ENCODE measurements around the gene ALDH18A1. TPM values are rescaled to one million over a fixed set of nuclear protein-coding genes. Genes with fewer than 3 reads are reported as not detected.

The ALDH18A1 gene
- polyA plus RNA-seq, 1 donor (not counting 4 experiments of a cell fraction or from before 2014, with no cell fraction given): 53.4 TPM

GRCh38 chr10:95693668-95694534 lies 37.4 kb upstream of the ALDH18A1 start, which contains the start of gene TCTN3:
TSS of gene TCTN3 (minus strand) at chr10:95693927. CDS start at chr10:95693899, 28 bp downstream.
- Histone ChIP-seq H3K36me3 (ENCODE audit: control insufficient read depth in 2 of 2, extremely low read depth in 1 of 2, insufficient read depth in 2 of 2, low read length in 2 of 2) (peaks cover 0 to 12% of the 10 kb centered on the region in 2 experiments), H4K20me1 (ENCODE audit: control insufficient read depth, extremely low read depth, insufficient read depth, low read length) (no peaks in the 10 kb centered on the region), H3K4me3 (ENCODE audit: control insufficient read depth in 2 of 3, extremely low read depth in 1 of 3, insufficient read depth in 2 of 3, low read depth in 1 of 3, low read length in 3 of 3) (peak within 1 kb of the TSS; percentile 70 to 90 (median 83)), H3K9ac (ENCODE audit: control insufficient read depth, extremely low read depth, insufficient read depth, low read length) (peak within 1 kb of the TSS; percentile 94), H3K9me3 (ENCODE audit: control insufficient read depth, low read depth, low read length) (no peaks in the 10 kb centered on the region), H3K4me1 (ENCODE audit: control insufficient read depth, extremely low read depth, insufficient read depth, low read length) (peaks cover 5% of the 10 kb centered on the region), H3K9me1 (ENCODE audit: control insufficient read depth, extremely low read depth, insufficient read depth, low read length) (no peaks in the 10 kb centered on the region), H3K4me2 (ENCODE audit: control insufficient read depth, extremely low read depth, insufficient read depth, low read depth, low read length) (peak within 1 kb of the TSS; percentile 65), H2AFZ (ENCODE audit: control insufficient read depth, low read length) (peak within 1 kb of the TSS; percentile 98), H3K27ac (ENCODE audit: control insufficient read depth, insufficient read depth, low read length) (peak within 1 kb of the TSS; percentile 81), H3K27me3 (ENCODE audit: control insufficient read depth, extremely low read depth, insufficient read depth, low read length) (no peaks in the 10 kb centered on the region), H3K79me2 (ENCODE audit: control insufficient read depth, insufficient read depth, low read length) (peaks cover 28% of the 10 kb centered on the region)
- FAIRE-seq (peak; percentile 91), DNase-seq (ENCODE audit: low read depth, low spot score) (peak; percentile 98)
- peak; percentile 99 for TF ChIP-seq CTCF (optimal IDR thresholded peaks at IDR 0.05 in 1 of 3, IDR thresholded peaks at IDR 0.05 in 1 of 3, conservative IDR thresholded peaks at IDR 0.05 in 1 of 3; ENCODE audit: extremely low read depth in 1 of 3, insufficient read depth in 2 of 3, low read length in 3 of 3)
- no peak for TF ChIP-seq EZH2 (IDR thresholded peaks at IDR 0.05; ENCODE audit: low read length)
- dilution Hi-C loops (cut with MboI; ENCODE audit: extremely low pct_ligation_motif_present, low sequenced_read_pairs): no loop called here

- TF ChIP-seq CTCF (optimal IDR thresholded peaks at IDR 0.05 in 1 of 3, IDR thresholded peaks at IDR 0.05 in 1 of 3, conservative IDR thresholded peaks at IDR 0.05 in 1 of 3; ENCODE audit: extremely low read depth in 1 of 3, insufficient read depth in 2 of 3, low read length in 3 of 3): no peak
- no peak for TF ChIP-seq EZH2 (IDR thresholded peaks at IDR 0.05; ENCODE audit: low read length)
- no peak for FAIRE-seq
- H3K79me2 ChIP-seq (ENCODE audit: control insufficient read depth, insufficient read depth, low read length): peaks cover 28% of the 10 kb centered on the region
- DNase-seq (ENCODE audit: low read depth, low spot score): no peak
- no peaks in the 10 kb centered on the region for H3K27me3 ChIP-seq (ENCODE audit: control insufficient read depth, extremely low read depth, insufficient read depth, low read length)
- H3K9me1 ChIP-seq (ENCODE audit: control insufficient read depth, extremely low read depth, insufficient read depth, low read length): no peaks in the 10 kb centered on the region
- H4K20me1 ChIP-seq (ENCODE audit: control insufficient read depth, extremely low read depth, insufficient read depth, low read length): no peaks in the 10 kb centered on the region
- H3K4me3 ChIP-seq (ENCODE audit: control insufficient read depth in 2 of 3, extremely low read depth in 1 of 3, insufficient read depth in 2 of 3, low read depth in 1 of 3, low read length in 3 of 3): peak overlapping the region; percentile 70 to 90 (median 83)
- peaks cover 5% of the 10 kb centered on the region for H3K4me1 ChIP-seq (ENCODE audit: control insufficient read depth, extremely low read depth, insufficient read depth, low read length)
- H3K36me3 ChIP-seq (ENCODE audit: control insufficient read depth in 2 of 2, extremely low read depth in 1 of 2, insufficient read depth in 2 of 2, low read length in 2 of 2): peaks cover 0 to 15% of the 10 kb centered on the region in 2 experiments
- dilution Hi-C loops (cut with MboI; ENCODE audit: extremely low pct_ligation_motif_present, low sequenced_read_pairs): no loop called here
- peak overlapping the region; percentile 98 for H2AFZ ChIP-seq (ENCODE audit: control insufficient read depth, low read length)
- peak overlapping the region; percentile 65 for H3K4me2 ChIP-seq (ENCODE audit: control insufficient read depth, extremely low read depth, insufficient read depth, low read depth, low read length)
- H3K27ac ChIP-seq (ENCODE audit: control insufficient read depth, insufficient read depth, low read length): peak overlapping the region; percentile 81
- peak overlapping the region; percentile 94 for H3K9ac ChIP-seq (ENCODE audit: control insufficient read depth, extremely low read depth, insufficient read depth, low read length)
- H3K9me3 ChIP-seq (ENCODE audit: control insufficient read depth, low read depth, low read length): no peaks in the 10 kb centered on the region
These were observed 36.7 kb upstream of the ALDH18A1 start for GRCh38 chr10:95693071-95693667.
